ENCODE results near the gene DNTT. TPM values are rescaled to one million over a fixed set of nuclear protein-coding genes. Genes with fewer than 3 reads are reported as not detected.

The DNTT gene
- total and polyA plus RNA-seq, 9 of the 15 experiments (the other 6 are each of a cell fraction or from before 2014, with no cell fraction given), result not detected

DNA sequence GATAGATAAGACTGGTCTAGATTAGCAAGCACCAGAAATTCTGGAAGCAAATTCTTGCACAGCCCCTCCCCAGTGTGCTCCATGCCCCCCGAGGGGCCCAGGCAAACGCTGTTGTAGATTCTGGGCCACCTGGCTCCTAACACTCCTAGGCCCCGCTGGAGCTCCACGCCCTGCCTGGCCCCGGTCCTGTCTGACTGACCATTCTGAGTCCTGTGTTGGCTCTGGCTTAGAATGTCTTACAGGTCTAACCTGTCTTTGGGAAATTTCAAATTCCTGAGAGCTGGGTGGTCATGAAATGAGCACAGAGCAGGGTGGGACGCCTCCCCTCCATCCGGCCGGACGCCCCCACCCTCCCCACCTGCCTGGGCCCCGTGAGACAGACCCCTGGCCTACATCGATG, 67.1 kb downstream of the DNTT start:
- no peak for FAIRE-seq

DNA sequence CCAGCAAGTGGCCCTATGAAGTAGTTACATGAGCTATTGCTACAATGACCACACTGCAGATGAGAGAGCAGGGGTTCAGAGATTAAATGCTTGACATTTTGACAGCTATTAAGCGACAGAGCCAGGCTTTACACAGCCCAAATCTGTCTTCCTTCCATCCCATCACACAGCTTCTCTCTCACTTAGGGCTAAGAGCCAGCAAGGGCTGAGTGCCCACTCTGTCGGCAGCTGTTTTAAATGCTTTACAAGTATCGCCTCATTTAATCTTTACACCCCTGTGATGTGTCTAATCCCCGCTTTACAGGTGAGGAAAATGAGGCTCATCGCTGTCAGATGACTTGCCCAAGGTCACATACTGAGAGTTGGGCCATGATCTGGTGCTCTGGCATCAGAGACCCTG, 69.8 kb downstream of the DNTT start:
- Histone ChIP-seq H3K79me2 (ENCODE audit: control insufficient read depth, insufficient read depth, low read length) (no peaks in the 10 kb centered on the region), H3K9ac (ENCODE audit: insufficient read depth in 1 of 2, low read depth in 2 of 2, low read length in 2 of 2) (no peak overlapping the region), H3K4me3 (no peak overlapping the region), H3K9me3 (replicated peaks; ENCODE audit: control insufficient read depth, insufficient read depth, low read depth, low read length) (no peaks in the 10 kb centered on the region), H3K27me3 (ENCODE audit: control insufficient read depth in 2 of 2, insufficient read depth in 2 of 2, low read length in 2 of 2) (peaks cover 0 to 27% of the 10 kb centered on the region in 2 experiments; a peak in 2 of 5 replicates), H3K36me3 (ENCODE audit: control insufficient read depth, insufficient read depth, low read length) (no peaks in the 10 kb centered on the region), H3K27ac (ENCODE audit: extremely low read depth, low read depth, low read length) (no peak overlapping the region), H3K4me2 (ENCODE audit: insufficient read depth, low read length) (no peak overlapping the region), H3K4me1 (replicated peaks in 1 of 2; ENCODE audit: control insufficient read depth in 2 of 2, insufficient read depth in 2 of 2, low read length in 2 of 2) (peaks cover 0 to 14% of the 10 kb centered on the region in 2 experiments; a peak in 2 of 5 replicates), H4K20me1 (replicated peaks; ENCODE audit: control insufficient read depth, insufficient read depth, low read length) (0 out of 2 replicates have a peak, but pooled peaks cover 5% of the 10 kb centered on the region), H2AFZ (ENCODE audit: low read depth, low read length) (no peak overlapping the region), H3K9me1 (ENCODE audit: control insufficient read depth, insufficient read depth, low read length) (no peaks in the 10 kb centered on the region)
- in situ Hi-C loops (cut with MboI), result no loop called here
- no TSS peak for BruUV-seq (replicated peaks)
- ChIA-PET CTCF (ENCODE audit: low intra/inter-chr PET ratio) (no interaction called here), POLR2A (no interaction called here)
- TF ChIP-seq KAT2B (IDR thresholded peaks at IDR 0.05; ENCODE audit: low read depth, low read length), result no peak
- TF ChIP-seq, protein P1, sequence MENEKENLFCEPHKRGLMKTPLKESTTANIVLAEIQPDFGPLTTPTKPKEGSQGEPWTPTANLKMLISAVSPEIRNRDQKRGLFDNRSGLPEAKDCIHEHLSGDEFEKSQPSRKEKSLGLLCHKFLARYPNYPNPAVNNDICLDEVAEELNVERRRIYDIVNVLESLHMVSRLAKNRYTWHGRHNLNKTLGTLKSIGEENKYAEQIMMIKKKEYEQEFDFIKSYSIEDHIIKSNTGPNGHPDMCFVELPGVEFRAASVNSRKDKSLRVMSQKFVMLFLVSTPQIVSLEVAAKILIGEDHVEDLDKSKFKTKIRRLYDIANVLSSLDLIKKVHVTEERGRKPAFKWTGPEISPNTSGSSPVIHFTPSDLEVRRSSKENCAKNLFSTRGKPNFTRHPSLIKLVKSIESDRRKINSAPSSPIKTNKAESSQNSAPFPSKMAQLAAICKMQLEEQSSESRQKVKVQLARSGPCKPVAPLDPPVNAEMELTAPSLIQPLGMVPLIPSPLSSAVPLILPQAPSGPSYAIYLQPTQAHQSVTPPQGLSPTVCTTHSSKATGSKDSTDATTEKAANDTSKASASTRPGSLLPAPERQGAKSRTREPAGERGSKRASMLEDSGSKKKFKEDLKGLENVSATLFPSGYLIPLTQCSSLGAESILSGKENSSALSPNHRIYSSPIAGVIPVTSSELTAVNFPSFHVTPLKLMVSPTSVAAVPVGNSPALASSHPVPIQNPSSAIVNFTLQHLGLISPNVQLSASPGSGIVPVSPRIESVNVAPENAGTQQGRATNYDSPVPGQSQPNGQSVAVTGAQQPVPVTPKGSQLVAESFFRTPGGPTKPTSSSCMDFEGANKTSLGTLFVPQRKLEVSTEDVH (IDR thresholded peaks at IDR 0.05; ENCODE audit: low read depth, partially characterized antibody), result no peak
- TF ChIP-seq CREM (IDR thresholded peaks at IDR 0.05; ENCODE audit: low read depth), result no peak
- ATAC-seq (no peak), DNase-seq (ENCODE audit: extremely low read depth in 1 of 4, low spot score in 3 of 4) (no peak), FAIRE-seq (no peak)
- WGBS (ENCODE audit: insufficient coverage, low coverage, missing lambda C conversion rate), result 52% methylated on average over 5 of the region's 5 CpGs
- intact Hi-C loops (cut with micrococcal nuclease), result loop anchor here (10.0 kb wide), 1 partner anchor 371 kb away; no protein-coding TSS in a partner anchor

More for the DNA sequence above, 67.1 kb downstream of the DNTT start:
- CTCF ChIA-PET (ENCODE audit: low intra/inter-chr PET ratio), result no interaction called here
- H2AFZ ChIP-seq (ENCODE audit: low read depth, low read length), result no peak overlapping the region
- DNase-seq (ENCODE audit: extremely low read depth in 1 of 4, low spot score in 3 of 4) (no peak), ATAC-seq (no peak)
- no peak overlapping the region for H3K4me3 ChIP-seq
- H3K27ac ChIP-seq (ENCODE audit: extremely low read depth, low read depth, low read length), result no peak overlapping the region
- H4K20me1 ChIP-seq (replicated peaks; ENCODE audit: control insufficient read depth, insufficient read depth, low read length), result 0 out of 2 replicates have a peak, but pooled peaks cover 5% of the 10 kb centered on the region
- peaks cover 0 to 13% of the 10 kb centered on the region in 2 experiments; a peak in 2 of 5 replicates for H3K27me3 ChIP-seq (ENCODE audit: control insufficient read depth in 2 of 2, insufficient read depth in 2 of 2, low read length in 2 of 2)
- BruUV-seq (replicated peaks), result no TSS peak
- H3K4me2 ChIP-seq (ENCODE audit: insufficient read depth, low read length), result no peak overlapping the region
- no peaks in the 10 kb centered on the region for H3K9me3 ChIP-seq (replicated peaks; ENCODE audit: control insufficient read depth, insufficient read depth, low read depth, low read length)
- in situ Hi-C loops (cut with MboI), result no loop called here
- no peaks in the 10 kb centered on the region for H3K36me3 ChIP-seq (ENCODE audit: control insufficient read depth, insufficient read depth, low read length)
- POLR2A ChIA-PET, result interaction anchor here (0.5 kb wide), 1 partner anchor 44 kb away, joined by 3 read pairs; no protein-coding TSS in a partner anchor
- TF ChIP-seq ZNF696 (CRISPR knock-in tag; conservative IDR thresholded peaks at IDR 0.05) (no peak), FIP1L1 (IDR thresholded peaks at IDR 0.05; ENCODE audit: low read depth, low read length, poor library complexity, severe bottlenecking) (no peak)
- H3K79me2 ChIP-seq (ENCODE audit: control insufficient read depth, insufficient read depth, low read length), result no peaks in the 10 kb centered on the region
- 28% methylated on average over 7 of the region's 11 CpGs for WGBS (ENCODE audit: insufficient coverage, low coverage, missing lambda C conversion rate)
- intact Hi-C loops (cut with micrococcal nuclease), result loop anchor here (10.0 kb wide), 1 partner anchor 373 kb away; no protein-coding TSS in a partner anchor
- no peak overlapping the region for H3K9ac ChIP-seq (ENCODE audit: insufficient read depth in 1 of 2, low read depth in 2 of 2, low read length in 2 of 2)
- H3K4me1 ChIP-seq (replicated peaks in 1 of 2; ENCODE audit: control insufficient read depth in 2 of 2, insufficient read depth in 2 of 2, low read length in 2 of 2), result peaks cover 0 to 14% of the 10 kb centered on the region in 2 experiments; a peak in 2 of 5 replicates
- H3K9me1 ChIP-seq (ENCODE audit: control insufficient read depth, insufficient read depth, low read length), result no peaks in the 10 kb centered on the region

Measured in K562 (cell line).